HCEC 1CT (cell line): ENCODE measurements around the gene MED31.
"Not testable (repeated sequence)": the region's sequence is repeated elsewhere in the genome, so short reads cannot be mapped to it uniquely, and the experiment has no call there.

Source experiments
- DNase-seq: peaks from one replicate; pipeline ENCODE4 v3.0.0-alpha.2; 2017

The MED31 gene

GRCh38 chr17:6676802-6677157 lies 25.4 kb upstream of the MED31 start:
- no peak for DNase-seq

GRCh38 chr17:6675201-6675825 lies 23.9 kb upstream of the MED31 start:
- no peak for DNase-seq

GRCh38 chr17:6674586-6674985 lies 23.2 kb upstream of the MED31 start:
- DNase-seq = no peak

- DNase-seq = no peak
Observed at GRCh38 chr17:6671431-6671830, 20.0 kb upstream of the MED31 start.

- DNase-seq = no peak
Observed at GRCh38 chr17:6670999-6671398, 19.6 kb upstream of the MED31 start.

- no peak for DNase-seq
Observed at GRCh38 chr17:6670571-6670970, 19.2 kb upstream of the MED31 start.

- DNase-seq = no peak
Observed at GRCh38 chr17:6669479-6670212, 18.2 kb upstream of the MED31 start.

- no peak for DNase-seq
Observed at GRCh38 chr17:6668727-6669425, 17.5 kb upstream of the MED31 start.

- DNase-seq = no peak
Observed at GRCh38 chr17:6668219-6668618, 16.8 kb upstream of the MED31 start.

- DNase-seq = no peak
Observed at GRCh38 chr17:6667516-6667915, 16.1 kb upstream of the MED31 start.

GRCh38 chr17:6666557-6666956 lies 15.2 kb upstream of the MED31 start:
- no peak for DNase-seq

- DNase-seq = peak; percentile 64
Observed at GRCh38 chr17:6666077-6666521, 14.7 kb upstream of the MED31 start.

GRCh38 chr17:6663200-6663599 lies 11.8 kb upstream of the MED31 start:
- DNase-seq = not testable (repeated sequence)

- no peak for DNase-seq
Observed at GRCh38 chr17:6661464-6661848, 10.1 kb upstream of the MED31 start.

GRCh38 chr17:6660805-6661463 lies 9.5 kb upstream of the MED31 start:
- DNase-seq = no peak

GRCh38 chr17:6660101-6660500 lies 8.7 kb upstream of the MED31 start:
- no peak for DNase-seq

GRCh38 chr17:6658411-6658810 lies 7.0 kb upstream of the MED31 start:
- DNase-seq = not testable (repeated sequence)

- DNase-seq = no peak
Observed at GRCh38 chr17:6657633-6658287, 6.4 kb upstream of the MED31 start.

- DNase-seq = not testable (repeated sequence)
Observed at GRCh38 chr17:6656797-6657632, 5.6 kb upstream of the MED31 start.

- not testable (repeated sequence) for DNase-seq
Observed at GRCh38 chr17:6655732-6656361, 4.4 kb upstream of the MED31 start.
